Activated CD8-positive, alpha-beta memory T cell treated with anti-CD3 and anti-CD28 coated beads, Interleukin-2, amount 50 U/mL, for 4 hours (primary cell): ENCODE data around the gene RPS13.
"Not testable (repeated sequence)": the region's sequence is repeated elsewhere in the genome, so short reads cannot be mapped to it uniquely, and the experiment has no call there.

Experiments
- DNase-seq: peaks from one replicate; pipeline ENCODE4 v3.0.0-alpha.2; 2020

RPS13 gene

GRCh38 chr11:17034027-17034426 is 43.4 kb downstream of the RPS13 start:
- DNase-seq = not testable (repeated sequence)

GRCh38 chr11:17026487-17027082 is 50.9 kb downstream of the RPS13 start:
- no peak for DNase-seq

GRCh38 chr11:17024924-17025323 is 52.5 kb downstream of the RPS13 start:
- no peak for DNase-seq
